GM19023 (cell line): ENCODE results near the gene IL12RB1.
A peak's percentile ranks its signal among the peaks of the same experiment; 100 is the strongest.
"Not testable (repeated sequence)": the region's sequence is repeated elsewhere in the genome, so short reads cannot be mapped to it uniquely, and the experiment has no call there.

Experiments
- ATAC-seq: cut with Tn5 transposase; IDR thresholded peaks from one replicate; pipeline ENCODE4 v1.9.1; 2021; ENCODE audit warnings: mild to moderate bottlenecking, moderate library complexity; ENCODE audit not compliant: unreplicated experiment

Gene IL12RB1

GRCh38 chr19:18112989-18113478 is 26.3 kb upstream of the IL12RB1 start:
- ATAC-seq = no peak

- ATAC-seq = no peak
These were observed 24.0 kb upstream of the IL12RB1 start for GRCh38 chr19:18110609-18111232.

DNA sequence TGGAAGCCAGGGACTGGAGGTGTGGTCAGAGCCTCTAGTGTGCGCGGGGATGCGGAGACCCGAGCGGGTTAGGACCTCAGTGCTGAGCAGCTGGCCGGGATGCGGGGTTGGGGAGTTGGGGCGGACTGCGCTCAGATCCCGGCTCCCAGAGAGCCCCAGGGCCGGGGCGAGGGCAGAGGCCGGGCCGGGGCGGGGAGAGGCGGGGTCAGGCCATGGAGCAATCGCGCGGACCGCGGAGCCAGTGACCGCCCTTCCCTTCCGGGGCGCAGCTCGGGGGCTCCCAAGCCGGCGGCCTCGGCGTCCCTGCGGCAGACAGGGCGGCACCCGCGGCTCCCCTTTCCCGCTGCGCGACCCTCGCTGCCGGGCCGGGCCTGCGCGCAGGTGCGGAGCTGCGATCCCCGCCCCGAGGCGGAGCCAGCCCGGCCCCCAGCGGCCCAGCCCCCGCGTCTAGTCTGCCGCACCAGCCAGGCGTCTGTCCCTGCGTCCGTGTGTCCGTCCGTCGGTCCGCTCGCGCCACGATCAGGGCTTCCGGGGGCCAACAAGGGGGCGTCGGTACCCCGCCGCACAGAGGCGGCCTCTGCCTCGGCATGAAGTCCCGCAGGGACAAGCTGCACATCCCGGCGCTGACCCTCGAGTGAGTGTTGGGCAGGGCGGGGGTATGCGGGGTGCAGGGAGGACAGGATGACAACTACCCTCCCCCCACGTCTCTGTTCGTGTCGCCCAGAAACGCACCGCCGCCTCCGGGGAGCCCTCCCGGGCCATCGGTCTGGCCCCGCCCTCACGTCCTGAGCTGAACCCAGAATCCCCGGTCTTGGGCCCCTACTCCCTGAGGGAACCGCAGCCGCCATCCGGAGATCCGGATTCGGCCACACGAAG is 23.2 kb upstream of the IL12RB1 start:
- no peak for ATAC-seq

DNA sequence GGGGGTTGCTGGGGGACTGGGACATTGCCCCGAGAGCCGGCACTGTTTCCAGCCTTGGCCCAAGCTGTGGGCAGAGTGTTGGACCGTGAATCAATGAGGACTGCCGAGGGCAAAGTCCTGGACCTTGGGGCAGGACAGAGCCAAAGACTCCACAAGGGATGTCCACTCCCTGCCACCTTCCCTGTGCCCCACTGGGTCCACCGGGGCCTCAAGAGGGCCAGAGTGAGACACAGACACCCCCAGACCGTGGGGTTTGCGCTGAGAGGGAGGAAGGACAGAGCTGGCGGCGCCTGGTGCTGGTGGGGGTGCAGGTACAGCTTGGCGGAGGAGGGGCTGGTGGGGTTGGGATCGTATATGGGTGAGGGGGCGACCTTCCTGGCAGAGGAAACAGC is 22.6 kb upstream of the IL12RB1 start:
- ATAC-seq = no peak

GRCh38 chr19:18108897-18109296 is 22.2 kb upstream of the IL12RB1 start:
- ATAC-seq = no peak

- ATAC-seq = no peak
These were observed 20.5 kb upstream of the IL12RB1 start for GRCh38 chr19:18107235-18107634.

- ATAC-seq = not testable (repeated sequence)
These were observed 18.5 kb upstream of the IL12RB1 start for GRCh38 chr19:18105259-18105658.

GRCh38 chr19:18104793-18105131 is 18.0 kb upstream of the IL12RB1 start:
- ATAC-seq = no peak

- no peak for ATAC-seq
These were observed 16.3 kb upstream of the IL12RB1 start for GRCh38 chr19:18102916-18103542.

DNA sequence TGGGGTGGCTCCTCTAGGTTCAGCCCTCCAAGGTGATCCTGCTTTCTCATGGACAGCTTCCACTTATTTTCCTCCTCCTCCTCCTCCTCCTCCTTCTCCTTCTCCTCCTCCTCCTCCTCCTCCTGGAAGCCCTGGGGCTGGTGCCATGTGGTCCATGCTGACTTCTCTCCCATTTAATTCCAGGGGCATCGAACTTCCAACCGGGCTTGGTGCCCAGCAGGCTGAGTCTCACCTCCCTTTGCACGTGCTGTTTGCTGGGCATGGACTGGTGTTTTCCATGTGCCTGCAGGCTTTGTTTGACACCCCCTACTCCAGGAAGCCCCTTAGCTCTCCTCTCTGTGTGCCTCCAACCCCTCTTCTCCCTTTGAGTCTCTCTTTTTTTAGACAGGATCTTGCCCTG is 14.5 kb upstream of the IL12RB1 start:
- no peak for ATAC-seq

DNA sequence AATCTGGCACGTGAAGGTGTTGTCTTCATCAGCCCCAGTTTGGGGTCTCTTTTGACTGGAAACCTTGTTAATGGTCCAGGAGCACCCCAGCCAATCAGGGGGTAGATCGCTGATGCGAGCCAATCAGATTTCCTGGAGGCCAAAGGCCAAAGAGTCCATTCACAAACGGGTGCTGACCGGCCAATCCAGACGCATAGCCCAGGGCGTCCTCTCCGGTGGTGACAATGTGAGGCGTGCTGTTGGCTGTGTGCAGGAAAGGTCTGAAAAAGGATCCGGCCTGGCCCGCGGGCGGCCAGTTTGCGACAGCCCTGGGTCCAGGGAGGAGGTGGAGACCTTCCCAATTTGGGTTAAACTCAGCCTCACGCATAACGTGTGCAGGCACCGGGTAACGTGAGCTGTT is 14.0 kb upstream of the IL12RB1 start:
- no peak for ATAC-seq

GRCh38 chr19:18099623-18099995 is 12.9 kb upstream of the IL12RB1 start:
- ATAC-seq = no peak

DNA sequence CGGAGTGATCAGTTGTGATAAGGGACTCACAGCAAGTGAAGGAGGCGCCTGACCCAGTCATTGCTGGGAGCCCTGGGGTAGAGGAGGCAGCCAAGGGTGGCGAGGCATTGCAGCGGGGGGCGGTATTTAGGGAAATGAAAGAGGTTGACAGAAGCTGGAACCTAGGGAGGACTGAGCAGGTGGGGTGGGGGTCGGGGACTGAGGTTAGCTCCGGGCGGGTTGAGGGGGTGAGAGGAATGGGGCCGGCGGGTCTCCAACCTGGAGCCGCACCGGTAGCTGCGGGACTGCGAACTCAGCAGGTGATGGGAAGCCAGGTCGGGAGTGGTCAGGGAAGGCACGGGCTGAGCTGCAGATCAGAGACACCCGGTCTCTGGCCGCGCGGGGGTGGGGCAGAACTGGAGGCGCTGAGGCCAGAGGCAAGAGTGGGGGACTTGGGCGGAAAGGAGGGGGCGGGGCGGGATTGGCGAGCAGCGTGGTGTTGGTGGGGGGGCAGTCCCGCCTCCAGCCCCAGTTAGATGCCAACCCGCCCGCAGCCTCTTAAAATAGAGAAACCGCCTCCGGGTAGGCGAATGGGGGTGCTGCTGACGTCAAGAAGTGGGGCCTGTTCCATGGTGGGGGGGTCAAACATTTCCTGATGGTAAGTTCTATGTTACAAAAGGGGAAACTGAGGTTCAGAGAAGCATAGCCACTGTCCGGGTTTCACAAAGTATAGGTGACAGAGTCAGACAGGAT is 12.3 kb upstream of the IL12RB1 start:
- peak; percentile 58 for ATAC-seq

DNA sequence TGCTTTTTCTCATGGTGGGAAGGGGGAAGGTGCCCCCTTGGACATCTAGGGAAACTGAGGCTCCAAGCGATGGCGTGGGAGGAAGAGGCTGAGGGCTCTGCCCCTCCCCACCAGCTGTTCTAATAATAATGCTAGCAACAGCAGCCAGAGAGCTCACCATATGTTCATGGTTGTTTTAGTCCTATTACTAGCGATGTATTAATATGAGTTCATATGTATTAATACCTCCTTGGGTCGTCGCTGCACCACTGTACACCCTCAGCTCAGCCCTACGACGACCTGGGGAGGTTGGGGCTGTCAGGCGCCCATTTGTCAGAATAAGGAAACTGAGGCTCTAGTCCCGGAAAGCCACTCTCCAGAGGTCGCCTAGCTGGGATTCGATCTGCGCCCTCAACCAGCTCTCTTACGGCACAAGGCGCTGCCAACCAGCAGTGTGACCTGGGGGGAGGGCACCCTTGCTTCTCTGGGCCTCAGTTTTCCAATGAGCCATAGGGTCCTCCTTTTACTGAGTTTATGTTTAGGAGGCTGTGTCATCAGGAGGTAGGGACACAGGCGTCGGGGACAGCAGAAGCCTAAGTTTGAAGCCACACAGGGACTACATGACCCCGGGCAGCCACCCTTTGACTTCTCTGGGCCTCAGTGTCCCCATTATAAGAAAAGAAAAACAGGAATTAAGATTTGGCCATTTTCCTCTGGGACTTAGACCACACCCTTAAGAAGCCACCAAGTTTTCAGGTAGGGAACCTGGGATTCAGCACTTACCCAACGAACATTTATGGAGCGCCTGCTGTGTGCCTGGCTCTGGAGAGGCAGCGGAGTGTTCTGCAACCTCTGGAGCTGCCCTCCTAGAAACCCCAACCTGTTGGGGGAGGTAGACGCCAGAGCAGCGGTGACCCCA is 11.5 kb upstream of the IL12RB1 start:
- no peak for ATAC-seq

- peak; percentile 58 for ATAC-seq
These were observed 10.7 kb upstream of the IL12RB1 start, which contains the start of gene MAST3 for GRCh38 chr19:18097217-18097992. TSS of gene MAST3 (plus strand) at chr19:18097778. CDS start at chr19:18097793, 15 bp downstream.

GRCh38 chr19:18096258-18096657 is 9.5 kb upstream of the IL12RB1 start:
- no peak for ATAC-seq

DNA sequence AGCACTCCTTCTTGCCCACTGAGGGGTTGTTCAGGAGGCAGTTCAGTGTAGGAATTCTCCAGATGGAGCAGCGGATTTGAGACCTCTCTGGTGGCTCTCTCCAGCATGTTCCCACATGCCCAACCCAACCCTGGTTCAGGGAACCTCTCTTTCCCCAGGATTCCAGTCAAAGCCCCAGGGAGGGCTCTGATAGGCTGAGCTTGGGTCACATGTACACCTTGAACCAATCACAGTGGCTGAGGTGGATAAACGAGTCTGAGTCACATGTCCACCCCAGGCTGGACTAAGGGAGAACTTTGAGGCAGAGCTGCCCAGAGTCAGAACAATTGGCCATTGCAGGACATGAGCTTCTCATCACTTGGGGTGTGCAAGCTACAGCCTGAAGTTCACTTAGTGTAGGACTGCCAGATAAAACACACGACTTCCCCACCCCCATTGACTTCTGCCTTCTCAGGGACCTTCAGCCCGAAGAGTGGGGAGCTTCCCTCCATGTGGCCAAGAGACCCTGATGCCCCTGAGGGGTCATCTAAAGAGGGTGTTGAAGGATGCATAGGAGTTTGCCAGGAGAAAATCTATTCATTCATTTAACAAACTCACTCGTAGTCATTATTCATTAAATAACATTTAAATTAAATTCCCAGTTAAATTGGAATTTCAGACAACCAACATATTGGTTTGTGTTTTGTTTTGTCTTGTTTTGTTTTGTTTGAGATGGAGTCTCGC is 6.9 kb upstream of the IL12RB1 start:
- ATAC-seq = no peak

DNA sequence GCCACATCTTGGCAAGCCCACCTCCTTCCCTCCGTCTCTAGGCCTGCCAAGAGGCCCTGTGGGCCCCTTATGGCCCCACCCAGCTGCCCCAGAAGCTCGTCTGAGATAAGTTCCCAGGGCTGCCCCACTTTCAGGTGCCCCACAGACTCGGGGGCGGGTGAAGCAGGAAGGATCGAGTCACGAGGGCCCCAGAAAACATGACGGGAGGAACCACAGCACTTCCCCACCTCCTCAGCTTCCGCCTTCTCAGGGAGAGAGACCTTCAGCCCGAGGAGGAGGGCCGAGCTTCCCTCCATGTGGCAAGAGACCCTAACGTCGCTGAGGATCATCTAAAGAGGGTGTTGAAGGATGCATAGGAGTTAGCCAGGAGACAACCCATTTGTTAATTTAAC is 4.5 kb upstream of the IL12RB1 start:
- no peak for ATAC-seq
